ENCODE results near the gene PDIA4. TPM values are rescaled to one million over a fixed set of nuclear protein-coding genes. Genes with fewer than 3 reads are reported as not detected.

PDIA4 gene
- total RNA-seq, 1 experiment from 2014 or later, result 341 TPM

DNA sequence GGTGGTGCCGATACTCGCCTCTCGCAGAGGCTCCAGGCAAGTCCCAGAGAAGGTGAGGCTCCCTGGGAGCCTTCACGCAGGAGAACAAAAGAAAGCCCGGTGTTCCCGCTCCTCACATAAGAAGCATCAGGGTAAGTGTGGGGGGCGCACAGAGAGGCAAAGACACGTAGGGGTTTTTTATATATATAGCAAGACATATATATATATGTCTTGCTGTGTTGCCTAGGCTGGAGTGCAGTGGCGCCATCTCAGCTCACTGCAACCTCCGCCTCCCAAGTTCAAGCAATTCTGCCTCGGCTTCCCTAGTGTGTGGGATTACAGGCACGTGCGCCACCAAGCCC, 61.3 kb downstream of the PDIA4 start:
- DNase-seq (ENCODE audit: low spot score) (no peak), ATAC-seq (peak; percentile 13)
- peaks cover 13% of the 10 kb centered on the region for H3K4me1 Mint-ChIP-seq
- no peak overlapping the region for H3K27ac Mint-ChIP-seq
- ChIA-PET POLR2A (no interaction called here), CTCF (interaction anchor here (0.6 to 2.0 kb wide), 15 partner anchors 9 to 392 kb away, joined by 3 to 12 read pairs (median 5); partner anchors contain the start of gene ZNF398)
- TF ChIP-seq JUN (CRISPR knock-in tag; IDR thresholded peaks at IDR 0.05), result no peak
- peak; percentile 5; the same call in 1 of the 2 replicates for TF ChIP-seq ZNF423 (CRISPR knock-in tag; IDR thresholded peaks at IDR 0.05)
- peak overlapping the region; percentile 51 for H3K4me3 Mint-ChIP-seq
- H3K27me3 Mint-ChIP-seq (ENCODE audit: low read depth), result no peaks in the 10 kb centered on the region
- no peaks in the 10 kb centered on the region for H3K36me3 Mint-ChIP-seq
- H3K9me3 Mint-ChIP-seq, result no peaks in the 10 kb centered on the region

DNA sequence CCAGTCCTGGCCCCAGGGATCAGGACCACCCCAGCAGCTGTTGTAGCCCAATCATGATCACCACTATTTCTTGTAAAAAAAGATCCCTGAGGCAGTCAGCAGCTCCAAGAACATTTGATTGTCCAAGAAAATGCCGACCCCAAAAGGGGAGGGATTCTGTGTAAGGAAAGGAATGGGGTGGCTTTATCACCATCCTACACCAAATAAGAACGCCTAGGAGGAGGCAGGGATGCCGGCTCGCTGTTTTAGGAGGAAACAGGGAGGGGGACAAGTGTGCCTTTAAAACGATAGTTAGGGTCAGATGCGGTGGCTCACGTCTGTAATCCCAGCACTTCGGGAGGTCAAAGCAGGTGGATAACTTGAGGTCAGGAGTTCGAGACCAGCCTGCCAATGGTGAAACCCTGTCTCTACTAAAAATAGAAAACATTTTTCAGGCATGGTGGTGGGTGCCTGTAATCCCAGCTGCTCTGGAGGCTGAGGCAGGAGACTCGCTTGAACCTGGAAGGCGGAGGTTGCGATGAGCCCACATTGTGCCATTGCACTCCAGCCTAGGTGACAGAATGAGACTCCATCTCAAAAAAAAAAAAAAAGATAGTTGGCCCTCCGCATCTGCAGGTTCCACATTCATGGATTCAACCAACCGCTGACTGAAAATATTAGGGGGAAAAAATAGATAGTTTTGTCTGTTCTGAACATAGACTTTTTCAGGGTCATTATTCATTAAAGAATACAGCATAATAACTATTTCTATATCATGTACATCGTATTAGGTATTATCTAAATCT, 63.6 kb downstream of the PDIA4 start:
- Mint-ChIP-seq H3K4me3 (0 out of 2 replicates have a peak overlapping the region, but pooled peaks have one; percentile 16), H3K4me1 (peaks cover 18% of the 10 kb centered on the region), H3K27ac (no peak overlapping the region), H3K9me3 (no peaks in the 10 kb centered on the region), H3K27me3 (ENCODE audit: low read depth) (no peaks in the 10 kb centered on the region), H3K36me3 (no peaks in the 10 kb centered on the region)
- DNase-seq (ENCODE audit: low spot score) (no peak), ATAC-seq (no peak)
- CTCF ChIA-PET, result interaction anchor here (0.7 to 2.2 kb wide), 7 partner anchors 13 to 700 kb away, joined by 3 to 18 read pairs (median 3); no protein-coding TSS in a partner anchor
- TF ChIP-seq SP1 (CRISPR knock-in tag; conservative IDR thresholded peaks at IDR 0.05) (no peak), GRHL2 (CRISPR knock-in tag; IDR thresholded peaks at IDR 0.05; ENCODE audit: insufficient replicate concordance, severe bottlenecking) (no peak), ZNF396 (CRISPR knock-in tag; IDR thresholded peaks at IDR 0.05; ENCODE audit: borderline replicate concordance) (no peak), CBFB (CRISPR knock-in tag; IDR thresholded peaks at IDR 0.05; ENCODE audit: low read depth) (no peak)
- TF ChIP-seq, protein P1, sequence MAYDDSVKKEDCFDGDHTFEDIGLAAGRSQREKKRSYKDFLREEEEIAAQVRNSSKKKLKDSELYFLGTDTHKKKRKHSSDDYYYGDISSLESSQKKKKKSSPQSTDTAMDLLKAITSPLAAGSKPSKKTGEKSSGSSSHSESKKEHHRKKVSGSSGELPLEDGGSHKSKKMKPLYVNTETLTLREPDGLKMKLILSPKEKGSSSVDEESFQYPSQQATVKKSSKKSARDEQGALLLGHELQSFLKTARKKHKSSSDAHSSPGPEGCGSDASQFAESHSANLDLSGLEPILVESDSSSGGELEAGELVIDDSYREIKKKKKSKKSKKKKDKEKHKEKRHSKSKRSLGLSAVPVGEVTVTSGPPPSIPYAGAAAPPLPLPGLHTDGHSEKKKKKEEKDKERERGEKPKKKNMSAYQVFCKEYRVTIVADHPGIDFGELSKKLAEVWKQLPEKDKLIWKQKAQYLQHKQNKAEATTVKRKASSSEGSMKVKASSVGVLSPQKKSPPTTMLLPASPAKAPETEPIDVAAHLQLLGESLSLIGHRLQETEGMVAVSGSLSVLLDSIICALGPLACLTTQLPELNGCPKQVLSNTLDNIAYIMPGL (CRISPR knock-in tag; IDR thresholded peaks at IDR 0.05), result 0 out of 2 replicates have a peak, but pooled peaks have one; percentile 13
- POLR2A ChIA-PET, result no interaction called here

DNA sequence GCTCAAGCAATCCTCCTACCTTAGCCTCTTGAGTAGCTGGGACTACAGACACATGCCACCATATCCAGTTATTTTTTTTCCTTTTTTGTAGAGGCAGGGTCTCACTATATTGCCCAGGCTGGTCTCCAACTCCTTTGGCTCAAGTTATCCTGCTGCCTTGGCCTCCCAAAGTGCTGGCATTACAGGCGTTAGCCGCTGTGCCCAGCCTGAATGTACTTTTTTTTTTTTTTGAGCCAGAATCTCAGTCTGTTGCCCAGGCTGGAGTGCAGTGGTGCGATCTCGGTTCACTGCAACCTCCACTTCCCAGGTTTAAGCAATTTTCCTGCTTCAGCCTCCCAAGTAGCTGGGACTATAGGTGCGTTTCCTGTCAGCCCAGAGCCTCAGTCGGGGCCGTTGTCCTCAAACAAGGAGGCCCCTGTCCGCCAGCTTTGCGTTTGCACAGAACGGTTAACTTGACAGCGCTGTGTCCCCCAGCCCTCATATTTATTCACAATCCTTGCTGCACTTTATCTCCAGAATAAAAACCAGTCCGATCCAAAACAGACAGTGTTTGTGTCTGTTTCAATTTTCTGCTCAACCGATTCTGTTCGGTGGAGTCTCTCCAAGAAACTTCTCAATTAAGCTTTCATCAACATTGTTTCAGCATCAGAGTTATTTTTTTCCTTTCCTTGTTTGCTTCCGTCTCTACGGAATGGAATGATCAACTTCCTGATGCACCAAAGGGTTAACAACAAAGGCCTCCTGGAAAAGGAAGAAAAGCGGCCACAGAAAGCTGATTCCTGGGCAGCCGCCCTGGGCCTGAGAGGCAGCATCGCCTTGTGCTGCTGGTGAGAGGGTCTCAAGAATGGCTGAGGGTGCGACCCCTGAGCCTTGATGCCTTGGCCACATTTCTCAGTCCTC, 64.5 kb downstream of the PDIA4 start:
- no peak for ATAC-seq
- H3K27ac Mint-ChIP-seq, result peak overlapping the region; percentile 85
- H3K36me3 Mint-ChIP-seq, result no peaks in the 10 kb centered on the region

More for the DNA sequence above, 64.5 kb downstream of the PDIA4 start:
- CTCF ChIA-PET, result interaction anchor here (0.6 to 2.2 kb wide), 15 partner anchors 12 to 699 kb away, joined by 3 to 18 read pairs (median 3); no protein-coding TSS in a partner anchor
- POLR2A ChIA-PET, result interaction anchor here (0.7 kb wide), 1 partner anchor 595 kb away, joined by 3 read pairs; no protein-coding TSS in a partner anchor
- H3K27me3 Mint-ChIP-seq (ENCODE audit: low read depth), result no peaks in the 10 kb centered on the region
- H3K4me3 Mint-ChIP-seq, result peak overlapping the region; percentile 87
- no peak for TF ChIP-seq SMAD3 (CRISPR knock-in tag; IDR thresholded peaks at IDR 0.05; ENCODE audit: borderline replicate concordance)
- TF ChIP-seq NR3C1 (CRISPR knock-in tag; conservative IDR thresholded peaks at IDR 0.05; ENCODE audit: low read depth), result no peak
- TF ChIP-seq, protein P2, sequence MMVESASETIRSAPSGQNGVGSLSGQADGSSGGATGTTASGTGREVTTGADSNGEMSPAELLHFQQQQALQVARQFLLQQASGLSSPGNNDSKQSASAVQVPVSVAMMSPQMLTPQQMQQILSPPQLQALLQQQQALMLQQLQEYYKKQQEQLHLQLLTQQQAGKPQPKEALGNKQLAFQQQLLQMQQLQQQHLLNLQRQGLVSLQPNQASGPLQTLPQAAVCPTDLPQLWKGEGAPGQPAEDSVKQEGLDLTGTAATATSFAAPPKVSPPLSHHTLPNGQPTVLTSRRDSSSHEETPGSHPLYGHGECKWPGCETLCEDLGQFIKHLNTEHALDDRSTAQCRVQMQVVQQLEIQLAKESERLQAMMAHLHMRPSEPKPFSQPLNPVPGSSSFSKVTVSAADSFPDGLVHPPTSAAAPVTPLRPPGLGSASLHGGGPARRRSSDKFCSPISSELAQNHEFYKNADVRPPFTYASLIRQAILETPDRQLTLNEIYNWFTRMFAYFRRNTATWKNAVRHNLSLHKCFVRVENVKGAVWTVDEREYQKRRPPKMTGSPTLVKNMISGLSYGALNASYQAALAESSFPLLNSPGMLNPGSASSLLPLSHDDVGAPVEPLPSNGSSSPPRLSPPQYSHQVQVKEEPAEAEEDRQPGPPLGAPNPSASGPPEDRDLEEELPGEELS (CRISPR knock-in tag; IDR thresholded peaks at IDR 0.05), result no peak
- peak; percentile 95 for TF ChIP-seq ZNF121 (CRISPR knock-in tag; IDR thresholded peaks at IDR 0.05)
- TF ChIP-seq, protein P3, sequence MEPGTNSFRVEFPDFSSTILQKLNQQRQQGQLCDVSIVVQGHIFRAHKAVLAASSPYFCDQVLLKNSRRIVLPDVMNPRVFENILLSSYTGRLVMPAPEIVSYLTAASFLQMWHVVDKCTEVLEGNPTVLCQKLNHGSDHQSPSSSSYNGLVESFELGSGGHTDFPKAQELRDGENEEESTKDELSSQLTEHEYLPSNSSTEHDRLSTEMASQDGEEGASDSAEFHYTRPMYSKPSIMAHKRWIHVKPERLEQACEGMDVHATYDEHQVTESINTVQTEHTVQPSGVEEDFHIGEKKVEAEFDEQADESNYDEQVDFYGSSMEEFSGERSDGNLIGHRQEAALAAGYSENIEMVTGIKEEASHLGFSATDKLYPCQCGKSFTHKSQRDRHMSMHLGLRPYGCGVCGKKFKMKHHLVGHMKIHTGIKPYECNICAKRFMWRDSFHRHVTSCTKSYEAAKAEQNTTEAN (CRISPR knock-in tag; IDR thresholded peaks at IDR 0.05), result no peak
- TF ChIP-seq, protein P1 (CRISPR knock-in tag; IDR thresholded peaks at IDR 0.05), result 0 out of 2 replicates have a peak, but pooled peaks have one; percentile 37
- no peaks in the 10 kb centered on the region for H3K9me3 Mint-ChIP-seq
- peaks cover 18% of the 10 kb centered on the region for H3K4me1 Mint-ChIP-seq
- DNase-seq (ENCODE audit: low spot score), result no peak
